ENCODE results near the gene PI4KA. TPM values are rescaled to one million over a fixed set of nuclear protein-coding genes. Genes with fewer than 3 reads are reported as not detected.

PI4KA gene
- total and polyA plus RNA-seq, 2 of the 13 experiments (the other 11 are each of a cell fraction or from before 2014, with no cell fraction given) = 27.4 to 56.4 TPM

DNA sequence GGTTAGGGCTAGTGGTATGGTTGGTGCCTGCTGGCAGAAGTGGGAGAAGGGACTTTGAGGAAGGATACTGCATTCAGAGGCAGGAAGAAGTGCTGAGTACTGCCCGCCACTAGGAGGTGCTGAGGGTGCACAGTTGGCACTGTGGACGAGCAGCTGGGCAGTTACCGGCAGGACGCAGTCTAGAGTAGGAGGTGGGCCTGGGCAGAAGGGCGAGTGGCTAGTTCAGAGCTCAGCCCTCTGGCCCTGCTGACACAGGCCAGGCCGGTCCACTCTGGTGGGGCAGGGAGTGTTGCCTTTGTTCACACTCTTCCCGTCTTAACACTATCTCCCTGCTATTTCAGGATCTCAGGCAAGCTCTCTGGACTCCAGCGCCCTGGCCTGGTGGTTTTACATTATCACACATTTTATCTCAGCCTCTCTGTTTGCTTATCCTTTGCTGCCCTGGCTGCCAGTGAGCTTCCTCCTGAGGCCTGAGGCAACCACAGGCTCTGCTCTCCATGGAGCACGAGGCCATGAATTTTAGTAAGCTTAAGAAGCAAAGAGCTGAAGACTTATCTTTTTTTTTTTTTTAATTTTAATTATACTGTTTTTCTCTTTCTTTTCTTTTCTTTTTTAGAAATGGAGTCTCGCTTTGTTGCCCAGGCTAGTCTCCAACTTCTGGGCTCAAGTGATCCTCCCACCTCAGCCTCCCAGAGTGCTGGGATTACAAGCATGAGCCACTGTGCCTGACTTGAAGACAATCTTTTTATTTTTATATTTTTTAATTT lies 27.1 kb upstream of the PI4KA start (continued):
- TF ChIP-seq, protein P1, sequence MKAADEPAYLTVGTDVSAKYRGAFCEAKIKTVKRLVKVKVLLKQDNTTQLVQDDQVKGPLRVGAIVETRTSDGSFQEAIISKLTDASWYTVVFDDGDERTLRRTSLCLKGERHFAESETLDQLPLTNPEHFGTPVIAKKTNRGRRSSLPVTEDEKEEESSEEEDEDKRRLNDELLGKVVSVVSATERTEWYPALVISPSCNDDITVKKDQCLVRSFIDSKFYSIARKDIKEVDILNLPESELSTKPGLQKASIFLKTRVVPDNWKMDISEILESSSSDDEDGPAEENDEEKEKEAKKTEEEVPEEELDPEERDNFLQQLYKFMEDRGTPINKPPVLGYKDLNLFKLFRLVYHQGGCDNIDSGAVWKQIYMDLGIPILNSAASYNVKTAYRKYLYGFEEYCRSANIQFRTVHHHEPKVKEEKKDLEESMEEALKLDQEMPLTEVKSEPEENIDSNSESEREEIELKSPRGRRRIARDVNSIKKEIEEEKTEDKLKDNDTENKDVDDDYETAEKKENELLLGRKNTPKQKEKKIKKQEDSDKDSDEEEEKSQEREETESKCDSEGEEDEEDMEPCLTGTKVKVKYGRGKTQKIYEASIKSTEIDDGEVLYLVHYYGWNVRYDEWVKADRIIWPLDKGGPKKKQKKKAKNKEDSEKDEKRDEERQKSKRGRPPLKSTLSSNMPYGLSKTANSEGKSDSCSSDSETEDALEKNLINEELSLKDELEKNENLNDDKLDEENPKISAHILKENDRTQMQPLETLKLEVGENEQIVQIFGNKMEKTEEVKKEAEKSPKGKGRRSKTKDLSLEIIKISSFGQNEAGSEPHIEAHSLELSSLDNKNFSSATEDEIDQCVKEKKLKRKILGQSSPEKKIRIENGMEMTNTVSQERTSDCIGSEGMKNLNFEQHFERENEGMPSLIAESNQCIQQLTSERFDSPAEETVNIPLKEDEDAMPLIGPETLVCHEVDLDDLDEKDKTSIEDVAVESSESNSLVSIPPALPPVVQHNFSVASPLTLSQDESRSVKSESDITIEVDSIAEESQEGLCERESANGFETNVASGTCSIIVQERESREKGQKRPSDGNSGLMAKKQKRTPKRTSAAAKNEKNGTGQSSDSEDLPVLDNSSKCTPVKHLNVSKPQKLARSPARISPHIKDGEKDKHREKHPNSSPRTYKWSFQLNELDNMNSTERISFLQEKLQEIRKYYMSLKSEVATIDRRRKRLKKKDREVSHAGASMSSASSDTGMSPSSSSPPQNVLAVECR (CRISPR knock-in tag; IDR thresholded peaks at IDR 0.05; ENCODE audit: borderline replicate concordance) = peak; percentile 86; the same call in 1 of the 2 replicates
- no peak for TF ChIP-seq ZNF260 (CRISPR knock-in tag; IDR thresholded peaks at IDR 0.05; ENCODE audit: borderline replicate concordance, low read depth)
- TF ChIP-seq RBM22 (optimal IDR thresholded peaks at IDR 0.05; ENCODE audit: low read length) = no peak
- TF ChIP-seq SIN3A (IDR thresholded peaks at IDR 0.05; ENCODE audit: borderline replicate concordance, low read depth, low read length) = 0 out of 2 replicates have a peak, but pooled peaks have one; percentile 46
- peak; percentile 98 for TF ChIP-seq STAG1 (CRISPR knock-in tag; IDR thresholded peaks at IDR 0.05)
- no peak for TF ChIP-seq KDM4B (CRISPR knock-in tag; IDR thresholded peaks at IDR 0.05)
- TF ChIP-seq ZIK1 (CRISPR knock-in tag; IDR thresholded peaks at IDR 0.05; ENCODE audit: borderline replicate concordance, low read depth) = no peak
- TF ChIP-seq, protein P2, sequence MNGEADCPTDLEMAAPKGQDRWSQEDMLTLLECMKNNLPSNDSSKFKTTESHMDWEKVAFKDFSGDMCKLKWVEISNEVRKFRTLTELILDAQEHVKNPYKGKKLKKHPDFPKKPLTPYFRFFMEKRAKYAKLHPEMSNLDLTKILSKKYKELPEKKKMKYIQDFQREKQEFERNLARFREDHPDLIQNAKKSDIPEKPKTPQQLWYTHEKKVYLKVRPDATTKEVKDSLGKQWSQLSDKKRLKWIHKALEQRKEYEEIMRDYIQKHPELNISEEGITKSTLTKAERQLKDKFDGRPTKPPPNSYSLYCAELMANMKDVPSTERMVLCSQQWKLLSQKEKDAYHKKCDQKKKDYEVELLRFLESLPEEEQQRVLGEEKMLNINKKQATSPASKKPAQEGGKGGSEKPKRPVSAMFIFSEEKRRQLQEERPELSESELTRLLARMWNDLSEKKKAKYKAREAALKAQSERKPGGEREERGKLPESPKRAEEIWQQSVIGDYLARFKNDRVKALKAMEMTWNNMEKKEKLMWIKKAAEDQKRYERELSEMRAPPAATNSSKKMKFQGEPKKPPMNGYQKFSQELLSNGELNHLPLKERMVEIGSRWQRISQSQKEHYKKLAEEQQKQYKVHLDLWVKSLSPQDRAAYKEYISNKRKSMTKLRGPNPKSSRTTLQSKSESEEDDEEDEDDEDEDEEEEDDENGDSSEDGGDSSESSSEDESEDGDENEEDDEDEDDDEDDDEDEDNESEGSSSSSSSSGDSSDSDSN (CRISPR knock-in tag; IDR thresholded peaks at IDR 0.05) = peak; percentile 89
- TF ChIP-seq AHR (CRISPR knock-in tag; IDR thresholded peaks at IDR 0.05) = peak; percentile 75; the same call in 1 of the 2 replicates
- TF ChIP-seq TBX3 (IDR thresholded peaks at IDR 0.05; ENCODE audit: borderline replicate concordance) = peak; percentile 44; the same call in 1 of the 2 replicates
- no peak; the same call in 1 of the 2 replicates for TF ChIP-seq SIN3B (IDR thresholded peaks at IDR 0.05; ENCODE audit: low read length)
- TF ChIP-seq, protein P3, sequence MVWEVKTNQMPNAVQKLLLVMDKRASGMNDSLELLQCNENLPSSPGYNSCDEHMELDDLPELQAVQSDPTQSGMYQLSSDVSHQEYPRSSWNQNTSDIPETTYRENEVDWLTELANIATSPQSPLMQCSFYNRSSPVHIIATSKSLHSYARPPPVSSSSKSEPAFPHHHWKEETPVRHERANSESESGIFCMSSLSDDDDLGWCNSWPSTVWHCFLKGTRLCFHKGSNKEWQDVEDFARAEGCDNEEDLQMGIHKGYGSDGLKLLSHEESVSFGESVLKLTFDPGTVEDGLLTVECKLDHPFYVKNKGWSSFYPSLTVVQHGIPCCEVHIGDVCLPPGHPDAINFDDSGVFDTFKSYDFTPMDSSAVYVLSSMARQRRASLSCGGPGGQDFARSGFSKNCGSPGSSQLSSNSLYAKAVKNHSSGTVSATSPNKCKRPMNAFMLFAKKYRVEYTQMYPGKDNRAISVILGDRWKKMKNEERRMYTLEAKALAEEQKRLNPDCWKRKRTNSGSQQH (CRISPR knock-in tag; IDR thresholded peaks at IDR 0.05; ENCODE audit: low read depth) = peak; percentile 50; the same call in 1 of the 2 replicates
- TF ChIP-seq THAP11 (CRISPR knock-in tag; IDR thresholded peaks at IDR 0.05) = peak; percentile 79
- TF ChIP-seq, protein P4, sequence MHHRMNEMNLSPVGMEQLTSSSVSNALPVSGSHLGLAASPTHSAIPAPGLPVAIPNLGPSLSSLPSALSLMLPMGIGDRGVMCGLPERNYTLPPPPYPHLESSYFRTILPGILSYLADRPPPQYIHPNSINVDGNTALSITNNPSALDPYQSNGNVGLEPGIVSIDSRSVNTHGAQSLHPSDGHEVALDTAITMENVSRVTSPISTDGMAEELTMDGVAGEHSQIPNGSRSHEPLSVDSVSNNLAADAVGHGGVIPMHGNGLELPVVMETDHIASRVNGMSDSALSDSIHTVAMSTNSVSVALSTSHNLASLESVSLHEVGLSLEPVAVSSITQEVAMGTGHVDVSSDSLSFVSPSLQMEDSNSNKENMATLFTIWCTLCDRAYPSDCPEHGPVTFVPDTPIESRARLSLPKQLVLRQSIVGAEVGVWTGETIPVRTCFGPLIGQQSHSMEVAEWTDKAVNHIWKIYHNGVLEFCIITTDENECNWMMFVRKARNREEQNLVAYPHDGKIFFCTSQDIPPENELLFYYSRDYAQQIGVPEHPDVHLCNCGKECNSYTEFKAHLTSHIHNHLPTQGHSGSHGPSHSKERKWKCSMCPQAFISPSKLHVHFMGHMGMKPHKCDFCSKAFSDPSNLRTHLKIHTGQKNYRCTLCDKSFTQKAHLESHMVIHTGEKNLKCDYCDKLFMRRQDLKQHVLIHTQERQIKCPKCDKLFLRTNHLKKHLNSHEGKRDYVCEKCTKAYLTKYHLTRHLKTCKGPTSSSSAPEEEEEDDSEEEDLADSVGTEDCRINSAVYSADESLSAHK (CRISPR knock-in tag; IDR thresholded peaks at IDR 0.05; ENCODE audit: borderline replicate concordance) = no peak
- TF ChIP-seq, protein P5, sequence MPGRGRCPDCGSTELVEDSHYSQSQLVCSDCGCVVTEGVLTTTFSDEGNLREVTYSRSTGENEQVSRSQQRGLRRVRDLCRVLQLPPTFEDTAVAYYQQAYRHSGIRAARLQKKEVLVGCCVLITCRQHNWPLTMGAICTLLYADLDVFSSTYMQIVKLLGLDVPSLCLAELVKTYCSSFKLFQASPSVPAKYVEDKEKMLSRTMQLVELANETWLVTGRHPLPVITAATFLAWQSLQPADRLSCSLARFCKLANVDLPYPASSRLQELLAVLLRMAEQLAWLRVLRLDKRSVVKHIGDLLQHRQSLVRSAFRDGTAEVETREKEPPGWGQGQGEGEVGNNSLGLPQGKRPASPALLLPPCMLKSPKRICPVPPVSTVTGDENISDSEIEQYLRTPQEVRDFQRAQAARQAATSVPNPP (CRISPR knock-in tag; IDR thresholded peaks at IDR 0.05) = no peak; the same call in 1 of the 2 replicates
- TF ChIP-seq POGZ (CRISPR knock-in tag; IDR thresholded peaks at IDR 0.05) = no peak; the same call in 1 of the 2 replicates
- no peak for TF ChIP-seq ZNF672 (CRISPR knock-in tag; IDR thresholded peaks at IDR 0.05)

All from HepG2 (cell line).